GM23338 (cell line): ENCODE measurements around the gene REEP3.
"Not testable (repeated sequence)": the region's sequence is repeated elsewhere in the genome, so short reads cannot be mapped to it uniquely, and the experiment has no call there.

Source experiments
- CTCF ChIP-seq, 2 experiments: fragments of 200-600 bp in 1 of 2; sonication (generic) in 1 of 2; conservative IDR thresholded peaks; 2 replicates each; pipeline versions ENCODE4 v1.5.1 to v1.6.1; 2016 to 2017; ENCODE audit warnings: antibody characterized with exemption in 2 of 2, low read depth in 2 of 2, mild to moderate bottlenecking in 2 of 2, moderate library complexity in 1 of 2
- EZH2 ChIP-seq: fragments of 200-600 bp; sonication (generic); IDR thresholded peaks from one replicate; pipeline ENCODE4 v1.8.0; 2017; ENCODE audit warnings: antibody characterized with exemption, mild to moderate bottlenecking, low read depth; ENCODE audit not compliant: unreplicated experiment
- JUNB ChIP-seq: IDR thresholded peaks from one replicate; pipeline ENCODE4 v1.6.1; 2016; ENCODE audit warnings: antibody characterized with exemption; ENCODE audit not compliant: unreplicated experiment
- POLR2AphosphoS5 ChIP-seq: IDR thresholded peaks from 2 replicates; pipeline ENCODE4 v1.6.1; 2016; ENCODE audit warnings: antibody characterized with exemption, low read depth
- TF ChIP-seq, protein P1 (sequence below): IDR thresholded peaks from one replicate; pipeline ENCODE4 v1.6.1; 2018; ENCODE audit warnings: antibody characterized with exemption; ENCODE audit not compliant: unreplicated experiment

DNA sequence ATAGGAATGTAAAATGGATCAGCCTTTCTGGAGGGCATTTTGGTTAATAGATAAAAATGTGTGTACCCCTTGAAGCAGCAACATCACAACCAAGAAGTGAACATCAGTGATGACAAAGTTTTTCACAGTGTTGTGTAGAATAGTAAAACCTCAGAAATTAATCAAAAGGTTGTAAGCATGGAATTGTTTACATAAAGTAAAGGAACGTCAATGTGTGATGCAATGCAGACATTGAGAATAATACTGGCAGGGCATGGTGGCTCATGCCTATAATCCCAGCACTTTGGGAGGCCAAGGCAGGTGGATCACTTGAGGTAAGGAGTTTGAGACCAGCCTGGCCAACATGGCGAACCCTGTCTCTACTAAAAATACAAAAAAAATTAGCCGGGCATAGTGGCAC is 43.5 kb downstream of the REEP3 start:
- not testable (repeated sequence) for TF ChIP-seq CTCF (conservative IDR thresholded peaks at IDR 0.05; ENCODE audit: low read depth in 2 of 2); EZH2; POLR2AphosphoS5; JUNB
- TF ChIP-seq, protein P1, sequence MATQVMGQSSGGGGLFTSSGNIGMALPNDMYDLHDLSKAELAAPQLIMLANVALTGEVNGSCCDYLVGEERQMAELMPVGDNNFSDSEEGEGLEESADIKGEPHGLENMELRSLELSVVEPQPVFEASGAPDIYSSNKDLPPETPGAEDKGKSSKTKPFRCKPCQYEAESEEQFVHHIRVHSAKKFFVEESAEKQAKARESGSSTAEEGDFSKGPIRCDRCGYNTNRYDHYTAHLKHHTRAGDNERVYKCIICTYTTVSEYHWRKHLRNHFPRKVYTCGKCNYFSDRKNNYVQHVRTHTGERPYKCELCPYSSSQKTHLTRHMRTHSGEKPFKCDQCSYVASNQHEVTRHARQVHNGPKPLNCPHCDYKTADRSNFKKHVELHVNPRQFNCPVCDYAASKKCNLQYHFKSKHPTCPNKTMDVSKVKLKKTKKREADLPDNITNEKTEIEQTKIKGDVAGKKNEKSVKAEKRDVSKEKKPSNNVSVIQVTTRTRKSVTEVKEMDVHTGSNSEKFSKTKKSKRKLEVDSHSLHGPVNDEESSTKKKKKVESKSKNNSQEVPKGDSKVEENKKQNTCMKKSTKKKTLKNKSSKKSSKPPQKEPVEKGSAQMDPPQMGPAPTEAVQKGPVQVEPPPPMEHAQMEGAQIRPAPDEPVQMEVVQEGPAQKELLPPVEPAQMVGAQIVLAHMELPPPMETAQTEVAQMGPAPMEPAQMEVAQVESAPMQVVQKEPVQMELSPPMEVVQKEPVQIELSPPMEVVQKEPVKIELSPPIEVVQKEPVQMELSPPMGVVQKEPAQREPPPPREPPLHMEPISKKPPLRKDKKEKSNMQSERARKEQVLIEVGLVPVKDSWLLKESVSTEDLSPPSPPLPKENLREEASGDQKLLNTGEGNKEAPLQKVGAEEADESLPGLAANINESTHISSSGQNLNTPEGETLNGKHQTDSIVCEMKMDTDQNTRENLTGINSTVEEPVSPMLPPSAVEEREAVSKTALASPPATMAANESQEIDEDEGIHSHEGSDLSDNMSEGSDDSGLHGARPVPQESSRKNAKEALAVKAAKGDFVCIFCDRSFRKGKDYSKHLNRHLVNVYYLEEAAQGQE, result not testable (repeated sequence)
